NCI-H1930 (cell line): ENCODE results near the gene MYRF.

Source experiments
- DNase-seq, 2 experiments: peaks; one replicate each; lab custom pipeline; 2025; lab: John Stamatoyannopoulos, UW

MYRF gene

GRCh38 chr11:61776561-61777075, 24.2 kb downstream of the MYRF start:
- DNase-seq: peak in 1 of 2 experiments; percentile 23

GRCh38 chr11:61777234-61778090, 25.0 kb downstream of the MYRF start:
- DNase-seq: no peak

GRCh38 chr11:61778357-61778886, 26.0 kb downstream of the MYRF start:
- no peak for DNase-seq

GRCh38 chr11:61778920-61779650, 26.6 kb downstream of the MYRF start:
- DNase-seq: no peak

- DNase-seq: no peak
Measured at GRCh38 chr11:61779666-61780525, 27.5 kb downstream of the MYRF start.

- no peak for DNase-seq
Measured at GRCh38 chr11:61780581-61781162, 28.2 kb downstream of the MYRF start.

- no peak for DNase-seq
Measured at GRCh38 chr11:61781585-61781984, 29.1 kb downstream of the MYRF start.

- no peak for DNase-seq
Measured at GRCh38 chr11:61782299-61782698, 29.9 kb downstream of the MYRF start.

- no peak for DNase-seq
Measured at GRCh38 chr11:61782841-61783240, 30.4 kb downstream of the MYRF start.

GRCh38 chr11:61783717-61784505, 31.5 kb downstream of the MYRF start:
- DNase-seq: no peak

GRCh38 chr11:61784506-61784805, 32.0 kb downstream of the MYRF start:
- DNase-seq: no peak

GRCh38 chr11:61785837-61786402, 33.5 kb downstream of the MYRF start:
- DNase-seq: no peak

- DNase-seq: peak in 1 of 2 experiments; percentile 11
Measured at GRCh38 chr11:61787928-61788491, 35.6 kb downstream of the MYRF start.

- peak; percentile 22 to 49 for DNase-seq
Measured at GRCh38 chr11:61791737-61792309, 39.4 kb downstream of the MYRF start.

- peak; percentile 85 to 89 for DNase-seq
Measured at GRCh38 chr11:61792310-61793082, 40.1 kb downstream of the MYRF start, which contains the start of the genes FEN1 and TMEM258. Gene FEN1, plus strand, starts transcription at chr11:61792911. Its CDS starts 2,451 bp downstream, at chr11:61795362. Gene TMEM258, minus strand, starts transcription at chr11:61792599. Its CDS starts 41 bp downstream, at chr11:61792558.

- no peak for DNase-seq
Measured at GRCh38 chr11:61793083-61793828, 40.8 kb downstream of the MYRF start.

GRCh38 chr11:61793829-61794204, 41.4 kb downstream of the MYRF start:
- DNase-seq: no peak

GRCh38 chr11:61794579-61794978, 42.1 kb downstream of the MYRF start:
- DNase-seq: no peak
